ENCODE results near the gene RNASEH2A.
"Not testable (repeated sequence)": the region's sequence is repeated elsewhere in the genome, so short reads cannot be mapped to it uniquely, and the experiment has no call there.

RNASEH2A gene

DNA sequence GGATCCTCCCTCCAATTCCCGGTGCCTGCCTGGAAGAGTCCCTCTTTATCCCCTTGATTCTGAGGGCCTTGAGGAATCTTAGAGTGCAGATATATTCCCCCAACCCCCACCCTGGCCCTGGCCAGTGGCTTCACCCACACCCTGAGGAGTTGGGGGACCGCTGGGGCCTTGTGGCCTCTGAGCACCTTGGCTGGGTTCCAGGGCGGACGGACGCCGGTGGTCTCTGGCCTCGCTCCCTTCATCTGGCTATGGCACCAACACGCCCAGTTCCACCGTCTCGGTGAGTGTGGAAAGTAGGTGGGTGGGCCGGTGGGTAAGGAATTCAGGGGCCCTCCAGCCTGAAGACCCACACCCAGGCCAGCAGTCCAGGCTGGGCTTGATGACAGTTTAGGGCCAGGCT is 36.9 kb downstream of the RNASEH2A start:
- H3K4me3 ChIP-seq (ENCODE audit: low read length), result no peak overlapping the region
- no peak for DNase-seq (ENCODE audit: low read depth, low spot score)

GRCh38 chr19:12843999-12844732 is 37.8 kb downstream of the RNASEH2A start:
- H3K4me3 ChIP-seq (ENCODE audit: low read length), result no peak overlapping the region
- DNase-seq (ENCODE audit: low read depth, low spot score), result no peak

GRCh38 chr19:12846613-12847012 is 40.2 kb downstream of the RNASEH2A start:
- not testable (repeated sequence) for DNase-seq (ENCODE audit: low read depth, low spot score); H3K4me3 ChIP-seq (ENCODE audit: low read length)

DNA sequence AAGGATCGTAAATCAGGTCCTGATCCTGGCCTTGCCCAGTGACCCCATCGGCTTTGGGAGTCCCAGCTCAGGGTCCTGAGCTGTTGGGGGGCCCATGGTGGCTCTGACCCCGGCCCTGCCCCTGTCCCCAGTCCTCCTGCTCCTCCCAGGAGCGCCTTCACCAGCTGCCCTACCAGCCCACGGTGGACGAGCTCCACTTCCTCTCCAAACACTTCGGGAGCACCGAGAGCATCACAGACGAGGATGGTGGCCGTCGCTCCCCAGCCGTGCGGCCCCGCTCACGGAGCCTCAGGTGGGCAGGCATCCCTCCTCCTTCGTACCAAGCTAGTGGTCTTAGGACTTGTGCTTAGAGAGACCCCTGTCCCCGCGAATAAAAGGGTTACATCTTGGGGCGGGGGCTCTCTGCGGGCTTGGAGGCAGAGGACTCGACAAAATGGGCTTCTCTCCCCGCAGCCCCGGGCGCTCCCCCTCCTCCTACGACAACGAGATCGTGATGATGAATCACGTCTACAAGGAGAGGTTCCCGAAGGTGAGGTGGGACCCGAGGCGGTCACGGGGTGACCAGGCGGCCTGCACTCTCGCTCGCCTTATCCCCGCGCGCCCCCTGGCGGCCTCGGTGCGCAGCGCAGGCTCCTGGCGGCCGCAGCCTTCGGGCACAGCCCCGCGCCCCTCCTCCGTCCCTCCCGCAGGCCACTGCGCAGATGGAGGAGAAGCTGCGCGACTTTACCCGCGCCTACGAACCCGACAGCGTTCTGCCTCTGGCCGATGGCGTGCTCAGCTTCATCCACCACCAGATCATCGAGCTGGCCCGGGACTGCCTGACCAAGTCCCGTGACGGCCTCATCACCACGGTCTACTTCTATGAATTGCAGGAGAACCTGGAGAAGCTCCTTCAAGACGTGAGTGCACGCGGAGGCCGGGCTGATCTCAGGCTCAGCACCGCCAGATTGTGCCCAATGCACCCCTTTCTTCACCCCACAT is 41.1 kb downstream of the RNASEH2A start:
- no peak overlapping the region for H3K4me3 ChIP-seq (ENCODE audit: low read length)
- no peak for DNase-seq (ENCODE audit: low read depth, low spot score)

GRCh38 chr19:12856653-12857052 is 50.3 kb downstream of the RNASEH2A start:
- no peak overlapping the region for H3K4me3 ChIP-seq (ENCODE audit: low read length)
- no peak for DNase-seq (ENCODE audit: low read depth, low spot score)

- no peak overlapping the region for H3K4me3 ChIP-seq (ENCODE audit: low read length)
- DNase-seq (ENCODE audit: low read depth, low spot score), result no peak
Observed at GRCh38 chr19:12858041-12858928, 51.9 kb downstream of the RNASEH2A start.

DNA sequence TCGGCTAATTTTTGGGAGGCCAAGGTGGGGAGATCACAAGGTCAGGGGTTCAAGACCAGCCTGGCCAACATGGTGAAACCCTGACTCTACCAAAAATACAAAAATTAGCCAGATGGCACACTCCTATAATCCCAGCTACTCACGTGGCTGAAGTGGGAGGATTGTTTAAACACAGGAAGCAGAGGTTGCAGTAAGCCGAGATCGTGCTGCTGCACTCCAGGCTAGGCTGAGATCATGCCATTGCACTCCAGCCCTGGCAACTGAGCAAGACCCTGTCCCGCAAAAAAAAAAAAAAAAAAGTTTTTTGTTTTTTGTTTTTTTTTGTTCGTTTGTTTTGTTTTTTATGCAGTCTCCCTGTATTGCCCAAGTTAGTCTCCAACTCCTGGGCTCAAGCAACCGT is 53.2 kb downstream of the RNASEH2A start:
- no peak for DNase-seq (ENCODE audit: low read depth, low spot score)
- H3K4me3 ChIP-seq (ENCODE audit: low read length), result no peak overlapping the region
